ENCODE data around the gene MAP4.

The MAP4 gene

GRCh38 chr3:48047841-48048464, 31.7 kb upstream of the MAP4 start:
- TF ChIP-seq ZBTB7A (IDR thresholded peaks at IDR 0.05; ENCODE audit: low read depth) (no peak), YY1 (IDR thresholded peaks at IDR 0.05; ENCODE audit: low read depth) (no peak), FOXM1 (IDR thresholded peaks at IDR 0.05; ENCODE audit: borderline replicate concordance, low read depth) (no peak), NFIC (IDR thresholded peaks at IDR 0.05) (no peak), EGR1 (IDR thresholded peaks at IDR 0.05) (no peak), USF1 (IDR thresholded peaks at IDR 0.05) (no peak), CREB1 (IDR thresholded peaks at IDR 0.05; ENCODE audit: low read depth) (no peak), TCF12 (IDR thresholded peaks at IDR 0.05; ENCODE audit: low read depth) (no peak), RAD21 (IDR thresholded peaks at IDR 0.05; ENCODE audit: low read depth) (no peak), TEAD4 (IDR thresholded peaks at IDR 0.05) (no peak), CEBPB (IDR thresholded peaks at IDR 0.05) (no peak), TAF1 (IDR thresholded peaks at IDR 0.05; ENCODE audit: low read depth) (no peak), EP300 (IDR thresholded peaks at IDR 0.05; ENCODE audit: borderline replicate concordance) (no peak)
- TF ChIP-seq, protein P1, sequence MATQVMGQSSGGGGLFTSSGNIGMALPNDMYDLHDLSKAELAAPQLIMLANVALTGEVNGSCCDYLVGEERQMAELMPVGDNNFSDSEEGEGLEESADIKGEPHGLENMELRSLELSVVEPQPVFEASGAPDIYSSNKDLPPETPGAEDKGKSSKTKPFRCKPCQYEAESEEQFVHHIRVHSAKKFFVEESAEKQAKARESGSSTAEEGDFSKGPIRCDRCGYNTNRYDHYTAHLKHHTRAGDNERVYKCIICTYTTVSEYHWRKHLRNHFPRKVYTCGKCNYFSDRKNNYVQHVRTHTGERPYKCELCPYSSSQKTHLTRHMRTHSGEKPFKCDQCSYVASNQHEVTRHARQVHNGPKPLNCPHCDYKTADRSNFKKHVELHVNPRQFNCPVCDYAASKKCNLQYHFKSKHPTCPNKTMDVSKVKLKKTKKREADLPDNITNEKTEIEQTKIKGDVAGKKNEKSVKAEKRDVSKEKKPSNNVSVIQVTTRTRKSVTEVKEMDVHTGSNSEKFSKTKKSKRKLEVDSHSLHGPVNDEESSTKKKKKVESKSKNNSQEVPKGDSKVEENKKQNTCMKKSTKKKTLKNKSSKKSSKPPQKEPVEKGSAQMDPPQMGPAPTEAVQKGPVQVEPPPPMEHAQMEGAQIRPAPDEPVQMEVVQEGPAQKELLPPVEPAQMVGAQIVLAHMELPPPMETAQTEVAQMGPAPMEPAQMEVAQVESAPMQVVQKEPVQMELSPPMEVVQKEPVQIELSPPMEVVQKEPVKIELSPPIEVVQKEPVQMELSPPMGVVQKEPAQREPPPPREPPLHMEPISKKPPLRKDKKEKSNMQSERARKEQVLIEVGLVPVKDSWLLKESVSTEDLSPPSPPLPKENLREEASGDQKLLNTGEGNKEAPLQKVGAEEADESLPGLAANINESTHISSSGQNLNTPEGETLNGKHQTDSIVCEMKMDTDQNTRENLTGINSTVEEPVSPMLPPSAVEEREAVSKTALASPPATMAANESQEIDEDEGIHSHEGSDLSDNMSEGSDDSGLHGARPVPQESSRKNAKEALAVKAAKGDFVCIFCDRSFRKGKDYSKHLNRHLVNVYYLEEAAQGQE (IDR thresholded peaks at IDR 0.05; ENCODE audit: low read depth) = no peak
- TF ChIP-seq, protein P2, sequence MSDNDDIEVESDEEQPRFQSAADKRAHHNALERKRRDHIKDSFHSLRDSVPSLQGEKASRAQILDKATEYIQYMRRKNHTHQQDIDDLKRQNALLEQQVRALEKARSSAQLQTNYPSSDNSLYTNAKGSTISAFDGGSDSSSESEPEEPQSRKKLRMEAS (IDR thresholded peaks at IDR 0.05) = no peak

DNA sequence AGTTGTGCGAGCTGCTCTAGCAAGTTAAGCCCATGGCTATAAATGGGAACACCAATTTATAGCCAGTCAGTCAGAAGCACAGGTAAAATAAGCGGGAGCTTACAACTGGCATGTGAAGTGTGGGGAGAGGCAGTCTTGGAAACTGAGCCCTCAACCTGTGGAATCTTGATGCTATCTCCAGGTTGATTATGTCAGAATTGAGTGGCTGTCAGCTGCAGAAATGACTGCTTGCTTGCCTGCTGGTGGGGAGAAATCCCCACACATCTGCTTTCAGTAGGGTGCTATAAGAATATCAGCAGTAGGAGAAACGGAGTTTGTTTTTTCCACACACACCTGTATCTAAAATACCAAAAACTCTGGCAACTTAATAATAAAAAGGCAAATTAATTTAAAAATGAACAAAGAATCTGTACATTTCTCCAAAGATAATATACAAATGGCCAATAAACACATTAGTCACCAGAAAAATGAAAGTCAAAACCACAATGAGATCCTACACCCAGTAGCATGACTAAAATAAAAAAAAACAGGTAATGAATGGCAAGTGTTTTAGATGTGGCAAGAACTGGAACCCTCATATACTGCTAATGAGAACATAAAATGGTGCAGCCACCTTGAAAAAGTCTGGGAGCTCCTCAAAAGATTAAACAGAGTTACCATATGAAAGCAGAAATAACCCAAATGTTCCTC, 26.0 kb upstream of the MAP4 start:
- TF ChIP-seq EGR1 (IDR thresholded peaks at IDR 0.05) (no peak), ZBTB7A (IDR thresholded peaks at IDR 0.05; ENCODE audit: low read depth) (no peak), USF1 (IDR thresholded peaks at IDR 0.05) (no peak), CEBPB (IDR thresholded peaks at IDR 0.05) (no peak), YY1 (IDR thresholded peaks at IDR 0.05; ENCODE audit: low read depth) (no peak), CREB1 (IDR thresholded peaks at IDR 0.05; ENCODE audit: low read depth) (no peak), TAF1 (IDR thresholded peaks at IDR 0.05; ENCODE audit: low read depth) (no peak), RAD21 (IDR thresholded peaks at IDR 0.05; ENCODE audit: low read depth) (no peak), FOXM1 (IDR thresholded peaks at IDR 0.05; ENCODE audit: borderline replicate concordance, low read depth) (no peak), TEAD4 (IDR thresholded peaks at IDR 0.05) (no peak), TCF12 (IDR thresholded peaks at IDR 0.05; ENCODE audit: low read depth) (no peak)
- TF ChIP-seq, protein P1 (IDR thresholded peaks at IDR 0.05; ENCODE audit: low read depth) = no peak
- TF ChIP-seq, protein P2 (IDR thresholded peaks at IDR 0.05) = no peak

- no peak for TF ChIP-seq EGR1 (IDR thresholded peaks at IDR 0.05)
- TF ChIP-seq TEAD4 (IDR thresholded peaks at IDR 0.05) = peak; percentile 29; the same call in 1 of the 2 replicates
Measured at GRCh38 chr3:48039487-48040190, 23.4 kb upstream of the MAP4 start.

GRCh38 chr3:48038971-48039481, 22.8 kb upstream of the MAP4 start:
- no peak for TF ChIP-seq CEBPB (IDR thresholded peaks at IDR 0.05)

- TF ChIP-seq TCF12 (IDR thresholded peaks at IDR 0.05; ENCODE audit: low read depth) = no peak
- TF ChIP-seq USF1 (IDR thresholded peaks at IDR 0.05) = no peak
- TF ChIP-seq TAF1 (IDR thresholded peaks at IDR 0.05; ENCODE audit: low read depth) = no peak
Measured at GRCh38 chr3:48034000-48034516, 17.8 kb upstream of the MAP4 start.

Measured in Ishikawa (cell line).